GM12875 (cell line): ENCODE data around the gene GPR78.

Experiments used
- H3K4me3 ChIP-seq: one replicate; pipeline ENCODE4 v1.5.1; 2011; ENCODE audit warnings: low read depth, low read length, control low read depth
- TF ChIP-seq, protein P1 (sequence below): IDR thresholded peaks from 2 replicates; pipeline ENCODE4 v1.5.1; 2011; ENCODE audit warnings: low read depth, mild to moderate bottlenecking, control low read depth, inconsistent platforms, low read length, moderate library complexity, borderline replicate concordance; ENCODE audit not compliant: insufficient read depth

GPR78 gene, protein sequence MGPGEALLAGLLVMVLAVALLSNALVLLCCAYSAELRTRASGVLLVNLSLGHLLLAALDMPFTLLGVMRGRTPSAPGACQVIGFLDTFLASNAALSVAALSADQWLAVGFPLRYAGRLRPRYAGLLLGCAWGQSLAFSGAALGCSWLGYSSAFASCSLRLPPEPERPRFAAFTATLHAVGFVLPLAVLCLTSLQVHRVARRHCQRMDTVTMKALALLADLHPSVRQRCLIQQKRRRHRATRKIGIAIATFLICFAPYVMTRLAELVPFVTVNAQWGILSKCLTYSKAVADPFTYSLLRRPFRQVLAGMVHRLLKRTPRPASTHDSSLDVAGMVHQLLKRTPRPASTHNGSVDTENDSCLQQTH

DNA sequence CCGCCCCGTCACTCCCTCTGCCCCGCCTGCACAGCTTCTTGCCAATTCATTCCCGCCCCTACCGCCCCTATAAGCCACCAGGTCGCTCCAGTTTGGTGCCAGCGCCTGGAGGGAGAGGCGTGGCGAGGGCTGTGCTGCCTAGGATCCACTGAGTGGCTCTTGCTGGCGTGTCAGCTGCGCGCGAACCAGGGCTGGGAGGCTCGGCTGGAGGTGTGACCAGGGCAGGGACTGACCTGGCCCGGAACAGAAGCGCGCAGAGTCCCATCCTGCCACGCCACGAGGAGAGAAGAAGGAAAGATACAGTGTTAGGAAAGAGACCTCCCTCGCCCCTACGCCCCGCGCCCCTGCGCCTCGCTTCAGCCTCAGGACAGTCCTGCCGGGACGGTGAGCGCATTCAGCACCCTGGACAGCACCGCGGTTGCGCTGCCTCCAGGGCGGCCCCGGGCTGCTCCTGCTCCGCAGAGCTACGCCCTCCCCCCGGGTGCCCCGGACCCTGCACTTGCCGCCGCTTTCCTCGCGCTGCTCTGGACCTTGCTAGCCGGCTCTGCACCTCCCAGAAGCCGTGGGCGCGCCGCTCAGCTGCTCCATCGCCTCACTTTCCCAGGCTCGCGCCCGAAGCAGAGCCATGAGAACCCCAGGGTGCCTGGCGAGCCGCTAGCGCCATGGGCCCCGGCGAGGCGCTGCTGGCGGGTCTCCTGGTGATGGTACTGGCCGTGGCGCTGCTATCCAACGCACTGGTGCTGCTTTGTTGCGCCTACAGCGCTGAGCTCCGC lies at the start of gene GPR78:
Gene GPR78, plus strand, starts transcription at position 72 of the 773 bp plus-strand sequence. Its CDS starts 591 bp downstream, at position 663.
- no peak within 1 kb of the TSS for H3K4me3 ChIP-seq
- TF ChIP-seq, protein P1, sequence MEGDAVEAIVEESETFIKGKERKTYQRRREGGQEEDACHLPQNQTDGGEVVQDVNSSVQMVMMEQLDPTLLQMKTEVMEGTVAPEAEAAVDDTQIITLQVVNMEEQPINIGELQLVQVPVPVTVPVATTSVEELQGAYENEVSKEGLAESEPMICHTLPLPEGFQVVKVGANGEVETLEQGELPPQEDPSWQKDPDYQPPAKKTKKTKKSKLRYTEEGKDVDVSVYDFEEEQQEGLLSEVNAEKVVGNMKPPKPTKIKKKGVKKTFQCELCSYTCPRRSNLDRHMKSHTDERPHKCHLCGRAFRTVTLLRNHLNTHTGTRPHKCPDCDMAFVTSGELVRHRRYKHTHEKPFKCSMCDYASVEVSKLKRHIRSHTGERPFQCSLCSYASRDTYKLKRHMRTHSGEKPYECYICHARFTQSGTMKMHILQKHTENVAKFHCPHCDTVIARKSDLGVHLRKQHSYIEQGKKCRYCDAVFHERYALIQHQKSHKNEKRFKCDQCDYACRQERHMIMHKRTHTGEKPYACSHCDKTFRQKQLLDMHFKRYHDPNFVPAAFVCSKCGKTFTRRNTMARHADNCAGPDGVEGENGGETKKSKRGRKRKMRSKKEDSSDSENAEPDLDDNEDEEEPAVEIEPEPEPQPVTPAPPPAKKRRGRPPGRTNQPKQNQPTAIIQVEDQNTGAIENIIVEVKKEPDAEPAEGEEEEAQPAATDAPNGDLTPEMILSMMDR = no peak

DNA sequence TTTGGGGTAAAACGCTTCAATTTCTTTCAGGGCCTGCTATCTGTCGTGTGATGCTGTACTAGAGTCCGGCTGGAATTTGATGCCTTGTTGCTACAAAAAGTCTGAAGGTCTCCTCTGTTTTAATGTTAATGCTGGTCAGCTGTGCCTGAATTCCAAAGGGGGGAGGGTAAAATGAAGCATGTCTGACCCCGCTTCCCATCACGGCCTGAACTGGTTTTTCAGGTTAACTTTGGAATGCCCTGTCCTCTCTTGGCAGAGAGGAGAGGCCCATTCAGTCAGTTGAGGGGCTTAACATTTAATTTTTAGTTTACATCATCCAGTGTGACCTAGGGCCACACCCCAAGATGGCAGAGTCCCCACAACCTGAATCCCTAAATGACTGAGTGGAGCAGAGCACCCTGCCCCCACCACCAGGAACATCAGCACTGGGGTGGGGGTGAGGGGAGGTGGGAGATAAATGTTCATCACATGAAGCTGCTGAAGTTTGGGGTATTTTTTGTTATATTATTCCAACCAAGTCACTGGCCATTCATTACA lies 47.9 kb upstream of the GPR78 start:
- H3K4me3 ChIP-seq = no peak overlapping the region
- TF ChIP-seq, protein P1 = no peak

DNA sequence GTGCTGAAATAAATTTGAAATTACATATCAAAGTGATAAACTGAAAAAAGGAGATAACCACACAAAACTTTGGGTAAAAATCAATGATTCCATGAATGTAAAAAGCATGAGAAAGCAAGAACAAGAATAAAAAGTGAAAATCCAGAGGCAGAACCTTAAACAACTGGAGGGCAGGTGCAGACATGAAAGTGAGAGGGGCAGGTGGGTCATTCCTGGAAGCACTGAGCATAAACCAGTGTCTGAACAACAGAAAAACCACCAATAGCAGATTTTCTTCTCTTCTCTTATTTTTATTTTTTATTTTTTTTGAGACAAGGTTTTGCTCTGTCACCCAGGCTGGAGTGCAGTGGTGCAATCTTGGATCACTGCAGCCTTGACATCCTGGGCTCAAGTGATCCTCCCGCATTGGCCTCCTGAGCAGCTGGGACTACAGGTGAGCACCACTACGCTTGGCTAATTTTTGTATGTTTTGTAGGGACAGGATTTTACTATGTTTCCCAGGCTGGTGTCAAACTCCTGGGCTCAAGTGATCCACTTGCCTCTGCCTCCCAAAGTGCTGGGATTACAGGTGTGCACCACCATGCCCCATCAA lies 46.8 kb upstream of the GPR78 start:
- no peak overlapping the region for H3K4me3 ChIP-seq
- TF ChIP-seq, protein P1 = no peak

DNA sequence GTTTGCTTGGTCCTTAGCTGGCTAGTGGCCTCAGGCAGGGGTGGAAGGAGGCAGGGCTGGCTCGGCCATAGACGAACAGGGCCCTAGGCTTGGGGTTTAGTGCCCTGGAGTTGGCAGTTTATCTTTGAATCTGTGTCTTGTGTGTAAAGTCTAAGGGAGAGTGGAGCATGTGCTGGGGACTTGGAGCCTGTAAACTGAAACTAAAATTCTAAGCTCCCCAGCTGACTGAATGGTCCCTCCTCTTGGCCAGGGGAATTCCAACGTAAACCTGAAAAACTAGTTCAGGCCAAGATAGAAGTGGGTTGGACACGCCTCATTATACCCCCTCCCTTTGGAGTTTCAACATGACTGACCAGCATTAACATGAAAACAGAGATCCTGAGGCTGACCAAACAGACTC lies 46.1 kb upstream of the GPR78 start:
- H3K4me3 ChIP-seq = no peak overlapping the region
- TF ChIP-seq, protein P1 = no peak

DNA sequence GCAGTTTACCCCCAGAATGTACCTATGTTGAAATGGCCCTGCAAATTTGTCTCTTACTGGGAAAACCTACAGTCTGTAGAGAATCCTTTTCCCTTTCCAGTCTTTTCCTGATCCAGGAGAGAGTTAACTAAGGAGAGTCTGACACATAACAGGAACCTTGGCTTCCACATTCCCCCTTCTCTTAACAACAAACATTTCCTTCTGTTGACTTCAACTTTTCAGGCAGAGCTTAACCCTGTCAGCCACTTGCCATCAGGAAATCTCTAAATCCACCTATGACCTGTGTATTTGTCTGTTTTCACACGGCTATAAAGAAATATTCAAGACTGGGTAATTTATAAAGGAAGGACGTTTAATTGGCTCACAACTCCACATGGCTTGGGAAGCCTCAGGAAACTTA lies 45.6 kb upstream of the GPR78 start:
- H3K4me3 ChIP-seq = no peak overlapping the region
- TF ChIP-seq, protein P1 = no peak

DNA sequence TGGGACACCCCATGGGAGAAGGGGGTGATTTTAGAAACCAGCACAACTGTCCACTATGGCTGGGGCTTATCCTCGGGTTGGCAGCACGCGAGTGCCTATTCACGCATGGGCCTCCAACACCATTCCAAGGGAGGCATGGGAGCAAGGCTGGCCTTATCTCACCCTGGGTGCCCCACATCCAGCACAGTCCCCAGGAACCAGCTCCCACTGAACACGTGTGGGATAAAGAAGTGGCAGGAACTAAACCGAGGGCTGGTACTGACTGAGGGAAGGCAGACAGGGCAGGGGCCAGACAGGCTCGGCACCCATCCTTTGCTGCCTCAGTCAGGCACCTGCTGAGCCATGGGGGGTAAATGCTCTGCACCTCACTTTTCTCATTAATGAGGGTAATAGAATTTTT lies 43.7 kb upstream of the GPR78 start:
- TF ChIP-seq, protein P1 = no peak
- H3K4me3 ChIP-seq = no peak overlapping the region

DNA sequence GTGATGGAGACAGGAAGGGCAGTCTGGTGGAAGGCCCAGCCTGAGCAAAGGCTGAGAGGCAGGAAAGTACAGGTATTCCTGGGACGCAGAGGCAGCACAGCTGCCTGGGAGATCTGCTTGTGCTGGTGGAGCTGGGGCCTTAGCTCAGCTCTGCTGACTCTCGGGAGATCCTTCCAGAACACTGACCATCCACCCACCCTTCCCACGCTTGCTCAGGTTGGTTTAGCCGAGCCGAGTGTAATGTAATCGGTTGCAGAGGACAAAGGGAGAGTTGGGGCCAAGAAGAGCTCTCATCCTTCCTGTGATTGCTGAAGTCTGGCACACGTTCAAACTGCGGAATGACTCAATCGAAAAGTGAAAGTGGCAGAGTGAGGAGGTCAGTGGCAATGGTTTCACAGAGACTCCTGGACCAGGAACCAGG lies 43.1 kb upstream of the GPR78 start:
- TF ChIP-seq, protein P1 = no peak
- H3K4me3 ChIP-seq = no peak overlapping the region
